Mesodermal cell (in vitro differentiated cells): ENCODE data around the gene KREMEN1.

ENCODE experiments used
- H3K27ac ChIP-seq: 2 replicates; pipeline ENCODE4 v1.7.0; 2013; ENCODE audit warnings: mild to moderate bottlenecking, low read depth, low read length, moderate library complexity; ENCODE audit not compliant: severe bottlenecking
- H3K36me3 ChIP-seq: 2 replicates; pipeline ENCODE4 v1.7.1; 2013; ENCODE audit warnings: mild to moderate bottlenecking, low read length, moderate library complexity; ENCODE audit not compliant: control insufficient read depth, insufficient read depth
- H3K4me1 ChIP-seq: one replicate; pipeline ENCODE4 v1.7.1; 2013; ENCODE audit warnings: mild to moderate bottlenecking, low read length; ENCODE audit not compliant: insufficient read depth, control insufficient read depth, poor library complexity, severe bottlenecking
- H3K4me3 ChIP-seq: 2 replicates; pipeline ENCODE4 v1.7.0; 2013; ENCODE audit warnings: low read length, control low read depth, mild to moderate bottlenecking; ENCODE audit not compliant: insufficient read depth, poor library complexity, severe bottlenecking; ENCODE audit errors: extremely low read depth
- H3K9me3 ChIP-seq: 2 replicates; pipeline ENCODE4 v1.7.1; 2013; ENCODE audit warnings: mild to moderate bottlenecking, low read length, moderate library complexity; ENCODE audit not compliant: control insufficient read depth
- WGBS, 2 experiments: methylation state at CpG; one replicate each; pipeline ENCODE4 v1.1.5; 2013; ENCODE audit warnings: missing lambda C conversion rate in 2 of 2; ENCODE audit not compliant: insufficient coverage in 2 of 2; 5-methylcytosine and 5-hydroxymethylcytosine counted together

KREMEN1 gene

GRCh38 chr22:29195118-29195963, 122.5 kb downstream of the KREMEN1 start:
- H3K4me3 ChIP-seq = no peak overlapping the region
- H3K36me3 ChIP-seq = no peaks in the 10 kb centered on the region
- no peak overlapping the region for H3K27ac ChIP-seq
- peaks cover 6% of the 10 kb centered on the region for H3K9me3 ChIP-seq
- 84 to 100% methylated on average over 4 of the region's 8 CpGs for WGBS, 2 experiments
- H3K4me1 ChIP-seq = no peaks in the 10 kb centered on the region

GRCh38 chr22:29195964-29196666, 123.3 kb downstream of the KREMEN1 start:
- Histone ChIP-seq H3K36me3 (no peaks in the 10 kb centered on the region), H3K27ac (no peak overlapping the region), H3K9me3 (peaks cover 6% of the 10 kb centered on the region), H3K4me3 (no peak overlapping the region), H3K4me1 (no peaks in the 10 kb centered on the region)
- 79 to 83% methylated on average over 5 to 8 of the region's 10 CpGs for WGBS, 2 experiments

- Histone ChIP-seq H3K36me3 (no peaks in the 10 kb centered on the region), H3K9me3 (peaks cover 6% of the 10 kb centered on the region)
- no CpG with 5 or more reads among the region's 3 CpGs for WGBS, 2 experiments
These were observed 124.3 kb downstream of the KREMEN1 start for GRCh38 chr22:29197096-29197495.

GRCh38 chr22:29198240-29198639, 125.4 kb downstream of the KREMEN1 start:
- H3K4me1 ChIP-seq = no peaks in the 10 kb centered on the region
- H3K27ac ChIP-seq = no peak overlapping the region
- H3K9me3 ChIP-seq = peaks cover 6% of the 10 kb centered on the region
- no peaks in the 10 kb centered on the region for H3K36me3 ChIP-seq
- WGBS, 2 experiments = 95 to 100% methylated on average over 3 to 4 of the region's 5 CpGs
- H3K4me3 ChIP-seq = no peak overlapping the region

More at GRCh38 chr22:29197096-29197495, 124.3 kb downstream of the KREMEN1 start:
- H3K27ac ChIP-seq = no peak overlapping the region
- no peak overlapping the region for H3K4me3 ChIP-seq
- H3K4me1 ChIP-seq = no peaks in the 10 kb centered on the region

- no peak overlapping the region for H3K4me3 ChIP-seq
- WGBS, 2 experiments = 90 to 92% methylated on average over 4 to 6 of the region's 8 CpGs
- peaks cover under 1% of the 10 kb centered on the region for H3K9me3 ChIP-seq
- no peaks in the 10 kb centered on the region for H3K4me1 ChIP-seq
- no peak overlapping the region for H3K27ac ChIP-seq
- no peaks in the 10 kb centered on the region for H3K36me3 ChIP-seq
These were observed 127.0 kb downstream of the KREMEN1 start for GRCh38 chr22:29199702-29200400.

- Histone ChIP-seq H3K36me3 (no peaks in the 10 kb centered on the region), H3K4me1 (no peaks in the 10 kb centered on the region), H3K9me3 (no peaks in the 10 kb centered on the region), H3K27ac (no peak overlapping the region), H3K4me3 (no peak overlapping the region)
- WGBS, 2 experiments = 92% methylated on average over 5 to 7 of the region's 7 CpGs
These were observed 128.1 kb downstream of the KREMEN1 start for GRCh38 chr22:29200901-29201300.

- Histone ChIP-seq H3K4me1 (peaks cover 8% of the 10 kb centered on the region), H3K36me3 (no peaks in the 10 kb centered on the region), H3K9me3 (no peaks in the 10 kb centered on the region), H3K27ac (peak overlapping the region; percentile 47), H3K4me3 (no peak overlapping the region)
- WGBS, 2 experiments = 86 to 87% methylated on average over 7 of the region's 7 CpGs
These were observed 128.9 kb downstream of the KREMEN1 start for GRCh38 chr22:29201782-29202181.

- Histone ChIP-seq H3K4me3 (no peak overlapping the region), H3K4me1 (peaks cover 8% of the 10 kb centered on the region), H3K9me3 (no peaks in the 10 kb centered on the region), H3K27ac (peak overlapping the region; percentile 47), H3K36me3 (no peaks in the 10 kb centered on the region)
- 70 to 73% methylated on average over 18 of the region's 24 CpGs for WGBS, 2 experiments
These were observed 129.7 kb downstream of the KREMEN1 start for GRCh38 chr22:29202212-29203192.

GRCh38 chr22:29203488-29204454, 130.9 kb downstream of the KREMEN1 start:
- Histone ChIP-seq H3K36me3 (no peaks in the 10 kb centered on the region), H3K27ac (no peak overlapping the region), H3K9me3 (no peaks in the 10 kb centered on the region), H3K4me1 (peaks cover 8% of the 10 kb centered on the region), H3K4me3 (no peak overlapping the region)
- WGBS, 2 experiments = 73 to 85% methylated on average over 6 to 8 of the region's 9 CpGs
